Fibroblast of skin of back (primary cell): ENCODE data around the gene NPSR1.
A peak's percentile ranks its signal among the peaks of the same experiment; 100 is the strongest.
"Not testable (repeated sequence)": the region's sequence is repeated elsewhere in the genome, so short reads cannot be mapped to it uniquely, and the experiment has no call there.

Experiments used
- DNase-seq: peaks from one replicate; pipeline ENCODE4 v3.0.0-alpha.2; 2013

The NPSR1 gene

DNA sequence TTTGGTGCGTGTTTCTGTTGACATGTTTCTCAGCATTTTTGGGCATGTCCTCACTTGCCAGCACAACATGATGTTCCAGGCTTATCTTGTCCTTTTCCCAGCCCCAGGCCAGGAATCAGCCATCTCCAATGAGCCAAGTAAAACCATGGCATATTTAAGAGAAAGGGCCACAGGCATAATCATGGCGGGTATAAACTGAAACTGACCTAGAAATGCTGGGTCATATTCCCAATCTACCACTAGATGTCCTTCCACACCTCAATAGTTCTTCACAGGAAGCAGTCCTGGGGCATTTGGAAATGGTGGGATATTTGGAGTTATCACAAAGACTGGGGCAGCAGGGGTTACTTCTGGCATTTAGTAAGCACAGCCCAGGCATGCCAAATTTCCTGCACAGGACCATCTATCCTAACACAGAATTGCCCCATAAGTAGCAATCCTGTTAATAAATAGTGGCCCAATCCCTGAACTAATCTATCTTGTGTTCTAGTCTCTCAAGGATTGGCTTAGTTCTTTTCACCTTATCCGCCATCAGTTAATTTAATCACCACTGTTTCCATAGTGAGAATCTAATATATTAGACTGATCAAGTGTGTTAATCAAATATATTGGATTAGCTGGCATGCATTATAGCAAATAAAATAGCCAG, 101.6 kb downstream of the NPSR1 start:
- DNase-seq: peak; percentile 54

DNA sequence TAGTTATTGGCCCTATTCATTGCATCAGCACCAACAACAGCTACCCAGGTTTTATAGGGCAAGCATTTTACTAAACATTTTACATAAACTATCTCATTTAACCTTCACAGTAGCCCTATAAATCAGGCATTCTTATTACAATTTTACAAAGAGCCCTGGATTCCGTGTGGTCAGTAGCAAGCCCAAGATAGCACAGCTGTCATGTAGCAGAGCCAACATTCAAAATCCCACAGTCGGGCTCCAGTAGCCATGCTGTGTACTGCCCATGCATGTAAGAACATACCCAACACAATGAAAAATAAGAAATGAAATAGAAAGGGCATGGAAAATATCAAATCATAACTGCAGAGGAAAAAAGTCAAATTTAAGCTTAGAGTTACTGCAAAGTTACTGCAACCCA, 102.3 kb downstream of the NPSR1 start:
- no peak for DNase-seq

- DNase-seq: peak; percentile 16
Observed at GRCh38 chr7:34761206-34761605, 103.2 kb downstream of the NPSR1 start.

- no peak for DNase-seq
Observed at GRCh38 chr7:34761627-34762026, 103.6 kb downstream of the NPSR1 start.

- peak; percentile 68 for DNase-seq
Observed at GRCh38 chr7:34762764-34763163, 104.7 kb downstream of the NPSR1 start.

DNA sequence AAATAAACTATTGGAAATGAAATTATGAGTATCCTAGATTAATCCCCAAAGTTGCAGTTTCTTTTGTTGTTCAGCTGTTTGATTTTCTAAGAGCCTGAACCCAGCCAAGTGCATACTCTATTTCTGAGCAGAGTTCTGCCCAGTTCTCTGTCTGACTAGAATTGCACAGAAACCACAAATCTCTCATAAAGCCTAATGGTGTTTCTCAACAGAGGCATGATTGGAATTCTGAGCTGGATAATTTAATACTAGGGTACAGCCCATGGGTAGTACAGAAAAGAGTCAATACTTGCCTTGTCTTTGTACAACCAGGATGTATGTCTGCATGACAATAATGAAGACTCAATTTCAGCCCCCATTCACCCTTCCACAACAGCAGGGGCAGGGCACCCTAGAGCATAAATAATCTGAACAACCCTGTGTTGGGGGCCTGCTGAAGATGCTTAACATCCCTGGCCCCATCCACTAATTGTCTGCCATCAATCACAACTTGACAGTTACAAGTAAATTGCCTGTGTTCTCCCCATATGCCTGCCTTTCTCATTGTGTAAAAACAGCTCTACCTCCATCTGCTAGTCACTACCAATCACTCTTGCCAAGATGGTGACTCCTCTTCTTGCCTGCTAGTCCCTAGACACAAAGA, 114.4 kb downstream of the NPSR1 start:
- DNase-seq: no peak

DNA sequence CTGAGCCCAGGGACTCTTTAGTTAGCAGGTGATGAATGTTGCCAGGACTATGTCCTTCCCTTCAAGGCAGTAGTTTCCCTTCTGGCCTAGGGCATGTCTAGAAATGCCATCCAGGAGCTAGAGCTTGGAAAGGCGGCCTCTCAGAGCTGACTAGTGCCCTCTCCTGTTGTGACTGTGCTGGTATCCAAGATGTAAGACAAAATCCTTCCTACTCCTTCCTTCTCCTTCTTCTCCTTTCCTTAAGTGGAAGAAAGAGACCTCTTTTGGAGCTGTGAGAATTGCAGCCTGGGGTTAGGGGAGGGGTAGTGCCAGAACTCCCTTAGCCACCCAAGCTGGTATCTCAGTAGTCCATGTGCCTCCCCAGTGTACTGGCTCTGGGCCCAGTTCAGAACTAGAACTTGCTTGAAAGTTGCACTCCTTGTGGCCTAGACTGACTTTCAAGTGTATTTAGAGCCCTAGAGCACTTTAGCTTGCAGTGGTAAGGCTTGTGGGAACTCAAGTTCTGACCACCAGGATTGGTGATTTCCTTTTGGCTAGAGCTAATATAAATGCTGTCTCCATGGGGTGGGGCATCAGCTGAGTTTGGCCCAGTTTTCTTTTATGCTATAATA, 118.8 kb downstream of the NPSR1 start:
- DNase-seq: no peak

DNA sequence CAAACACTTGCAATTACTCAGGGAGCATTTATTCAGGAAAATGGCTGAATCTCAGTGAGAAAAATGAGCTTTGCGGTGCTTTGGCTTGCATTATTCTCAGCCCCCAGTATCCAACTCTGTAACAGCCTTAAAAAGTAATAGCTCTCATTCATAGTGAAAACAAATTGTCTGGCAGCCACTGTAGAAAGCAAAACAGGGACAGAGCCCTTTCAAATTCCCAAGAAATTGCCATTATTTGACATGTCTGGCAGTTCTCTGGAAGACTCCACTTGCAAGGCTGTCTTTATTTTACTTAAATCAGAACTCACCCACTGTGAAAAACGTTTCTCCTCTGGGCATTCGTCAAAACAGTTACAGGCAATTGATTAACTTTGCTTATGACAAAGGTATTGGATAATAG, 122.5 kb downstream of the NPSR1 start:
- DNase-seq: no peak

DNA sequence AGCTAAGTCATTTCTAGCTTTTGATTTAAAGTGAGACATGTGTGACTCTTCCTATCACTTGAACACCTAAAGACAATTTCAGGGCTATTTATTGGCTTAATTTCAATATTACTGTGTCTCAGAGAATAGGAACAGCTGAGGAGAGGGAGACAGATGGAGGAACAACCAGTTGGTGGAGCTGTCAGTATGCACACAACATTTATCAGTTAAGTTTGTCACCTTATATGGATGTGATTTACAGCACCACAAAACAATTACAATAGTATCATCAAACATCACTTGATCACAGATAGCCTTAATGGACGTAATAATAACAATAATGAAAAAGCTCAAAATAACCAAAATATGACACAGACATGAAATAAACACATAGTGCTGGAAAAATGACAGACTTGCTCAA, 129.6 kb downstream of the NPSR1 start:
- no peak for DNase-seq

GRCh38 chr7:34806831-34807230, 148.8 kb downstream of the NPSR1 start:
- no peak for DNase-seq

GRCh38 chr7:34807548-34808340, 149.7 kb downstream of the NPSR1 start:
- no peak for DNase-seq

DNA sequence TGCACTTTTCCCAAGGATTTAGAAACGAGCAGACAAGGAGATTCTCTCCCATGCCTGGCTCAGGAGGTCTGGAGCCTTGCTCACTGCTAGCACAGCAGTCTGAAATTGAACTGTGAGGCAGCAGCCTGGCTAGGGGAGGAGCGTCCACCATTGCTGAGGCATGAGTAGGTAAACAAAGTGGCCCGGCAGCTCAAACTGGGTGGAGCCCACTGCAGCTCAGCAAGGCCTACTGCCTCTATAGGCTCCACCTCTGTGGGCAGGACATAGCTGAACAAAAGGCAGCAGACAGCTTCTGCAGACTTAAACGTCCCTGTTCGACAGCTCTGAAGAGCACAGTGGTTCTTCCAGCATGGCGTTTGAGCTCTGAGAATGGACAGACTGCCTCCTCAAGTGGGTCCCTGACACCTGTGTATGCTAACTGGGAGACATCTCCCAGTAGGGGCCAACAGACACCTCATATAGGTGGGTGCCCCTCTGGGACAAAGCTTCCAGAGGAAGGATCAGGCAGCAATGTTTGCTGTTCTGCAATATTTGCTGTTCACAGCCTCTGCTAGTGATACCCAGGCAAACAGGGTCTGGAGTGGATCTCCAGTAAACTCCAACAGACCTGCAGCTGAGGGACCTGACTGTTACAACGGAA, 156.3 kb downstream of the NPSR1 start:
- not testable (repeated sequence) for DNase-seq

- DNase-seq: no peak
Observed at GRCh38 chr7:34821932-34822558, 164.0 kb downstream of the NPSR1 start.

- peak; percentile 41 for DNase-seq
Observed at GRCh38 chr7:34823650-34824258, 165.7 kb downstream of the NPSR1 start.

DNA sequence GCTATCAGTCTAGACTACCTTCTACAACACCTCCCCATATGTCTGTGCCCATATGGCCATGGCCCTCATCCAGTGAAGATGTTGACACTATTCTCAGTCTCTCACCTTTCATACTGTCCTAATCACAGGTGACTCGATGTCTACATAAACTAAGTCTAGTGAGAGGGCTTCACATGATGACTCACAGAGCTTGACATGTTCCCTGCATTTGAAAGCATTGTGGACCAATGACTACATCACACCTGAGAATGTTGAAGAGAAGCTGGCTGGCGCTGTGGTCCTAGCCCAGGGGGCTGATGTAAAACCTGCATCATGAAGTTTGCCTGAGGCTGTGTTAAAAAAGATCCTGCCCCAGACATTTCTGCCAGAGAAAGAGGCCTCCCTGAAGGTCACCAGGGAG, 167.2 kb downstream of the NPSR1 start:
- no peak for DNase-seq

- DNase-seq: no peak
Observed at GRCh38 chr7:34830390-34830789, 172.4 kb downstream of the NPSR1 start.

GRCh38 chr7:34831436-34831835, 173.4 kb downstream of the NPSR1 start:
- no peak for DNase-seq

- DNase-seq: no peak
Observed at GRCh38 chr7:34832020-34832419, 174.0 kb downstream of the NPSR1 start.

DNA sequence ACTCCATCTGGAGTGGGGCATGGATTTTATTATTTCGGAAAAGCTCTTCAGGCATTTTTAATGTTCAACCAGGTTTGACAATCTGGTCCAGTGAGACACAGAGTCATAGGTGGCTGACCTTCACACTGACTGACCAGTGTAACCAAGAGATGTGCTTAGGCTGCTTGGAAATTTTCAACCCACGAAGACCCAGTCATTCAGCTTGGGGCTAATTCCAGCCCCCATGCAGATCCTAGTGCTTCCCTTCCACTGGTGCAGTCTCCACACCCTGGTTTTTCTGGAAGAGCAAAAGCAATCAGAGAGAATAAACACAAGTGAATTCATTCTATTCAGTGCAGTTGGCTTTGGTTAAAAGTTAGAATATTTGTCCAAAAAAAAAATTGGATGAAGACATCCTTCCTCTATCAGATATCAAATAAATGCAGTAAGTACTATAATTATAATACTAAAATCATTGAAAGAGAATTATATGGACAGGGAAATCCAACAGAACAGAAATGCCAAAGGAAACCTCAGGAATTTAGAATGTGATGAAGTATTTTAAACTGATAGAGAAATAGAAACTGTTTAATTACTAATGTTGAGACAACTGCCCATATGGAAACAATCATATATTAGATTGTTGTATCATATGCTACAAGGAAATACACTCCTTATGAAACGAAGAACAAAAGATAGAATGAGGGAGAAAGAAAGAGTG, 178.0 kb downstream of the NPSR1 start:
- no peak for DNase-seq

- no peak for DNase-seq
Observed at GRCh38 chr7:34837316-34837715, 179.3 kb downstream of the NPSR1 start.

DNA sequence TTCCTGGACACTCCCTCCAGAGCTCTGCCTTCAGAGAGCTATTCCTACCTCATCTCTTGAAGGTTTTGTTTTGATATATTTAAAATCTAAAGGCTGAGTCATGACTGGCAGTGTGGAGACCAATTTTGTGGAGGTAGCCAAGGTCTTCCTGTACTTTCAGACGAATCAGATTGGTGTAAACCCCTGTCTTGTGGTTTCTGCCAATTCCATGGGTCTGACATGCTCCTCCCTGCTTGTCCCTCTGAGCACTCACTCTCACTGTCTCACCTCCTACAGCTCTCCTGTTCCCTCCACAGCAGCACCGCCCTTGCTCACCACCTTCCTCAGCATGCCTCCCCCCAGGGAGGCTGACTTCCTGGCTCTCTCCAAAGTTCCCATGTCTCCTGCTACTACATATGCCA, 179.8 kb downstream of the NPSR1 start:
- DNase-seq: peak; percentile 38
